Body of pancreas (tissue), 4 donors: ENCODE data around the gene SOX8. TPM values are rescaled to one million over a fixed set of nuclear protein-coding genes. Genes with fewer than 3 reads are reported as not detected.

Experiments
- ATAC-seq: fragments of 150-250 bp; one replicate; pipeline ENCODE4 v1.9.1; 2016
- DNase-seq, 4 donors: peaks; one replicate each; pipeline ENCODE4 v3.0.0-alpha.2; 2019
- H3K27ac ChIP-seq, 4 donors: fragments of 200-600 bp; sonication (generic); 1 replicate in 3 of 4; 2 replicates in 1 of 4; pipeline versions ENCODE4 v1.5.1 to v1.6.1; 2016 to 2019; ENCODE audit warnings: mild to moderate bottlenecking in 1 of 4, mixed read lengths in 1 of 4, moderate library complexity in 1 of 4
- H3K27me3 ChIP-seq, 2 donors: fragments of 200-600 bp; sonication (generic); one replicate each; pipeline ENCODE4 v1.6.0; 2016; ENCODE audit warnings: mild to moderate bottlenecking in 1 of 2
- H3K36me3 ChIP-seq, 2 donors: fragments of 200-600 bp; sonication (generic); replicated peaks in 1 of 2; 2 replicates each; pipeline ENCODE4 v1.5.1; 2016; ENCODE audit warnings: low read depth in 2 of 2; ENCODE audit not compliant: insufficient read depth in 1 of 2
- H3K4me1 ChIP-seq: fragments of 200-600 bp; sonication (generic); one replicate; pipeline ENCODE4 v1.6.0; 2016
- H3K4me3 ChIP-seq, 2 donors: fragments of 200-600 bp; sonication (generic); 1 replicate in 1 of 2; 2 replicates in 1 of 2; pipeline ENCODE4 v1.5.1; 2016 to 2019
- H3K9me3 ChIP-seq, 3 donors: fragments of 200-600 bp; sonication (generic); 1 replicate in 2 of 3; 2 replicates in 1 of 3; pipeline ENCODE4 v1.5.1; 2016
- CTCF ChIP-seq, 7 experiments: fragments of 450-650 bp in 4 of 7; fragments of 200-600 bp in 3 of 7; sonication (generic) in 3 of 7; IDR thresholded peaks; one replicate each; pipeline ENCODE4 v1.5.1; 2016 to 2019; ENCODE audit warnings: antibody characterized with exemption in 7 of 7
- POLR2A ChIP-seq, 3 donors: fragments of 450-650 bp; IDR thresholded peaks; one replicate each; pipeline ENCODE4 v1.6.1; 2016; ENCODE audit warnings: antibody characterized with exemption in 3 of 3, mild to moderate bottlenecking in 2 of 3
- WGBS, 2 donors: methylation state at CpG; one replicate each; pipeline ENCODE4 v1.1.5; 2017; 5-methylcytosine and 5-hydroxymethylcytosine counted together
- intact Hi-C: fragments of 100-400 bp; cut with DNase I; formaldehyde crosslinking; loops from one replicate; pipeline ENCODE4 v1.15.1; 2023
- total RNA-seq, 2 donors: library from RNA; depleted of rRNA; stranded (reverse); fragments of >200 nt; gene quantifications; one replicate each; pipeline ENCODE4 v1.1.0, GENCODE V29; 2016

Gene SOX8
- total RNA-seq, 2 donors from 2014 or later, result 2.6 to 3.3 TPM

GRCh38 chr16:985646-986400 is 4.3 kb downstream of the SOX8 start:
- H3K27me3 ChIP-seq, result peaks cover 0 to 4% of the 10 kb centered on the region in 2 donors
- peaks cover 14% of the 10 kb centered on the region for H3K4me1 ChIP-seq
- TF ChIP-seq POLR2A (IDR thresholded peaks at IDR 0.05) (no peak), CTCF (IDR thresholded peaks at IDR 0.05) (no peak)
- H3K36me3 ChIP-seq, result no peaks in the 10 kb centered on the region
- intact Hi-C loops, result no loop called here
- no peak overlapping the region for H3K4me3 ChIP-seq
- H3K27ac ChIP-seq, result no peak overlapping the region
- DNase-seq (no peak), ATAC-seq (no peak)
- 83 to 84% methylated on average over 30 to 32 of the region's 32 CpGs for WGBS, 2 donors
- H3K9me3 ChIP-seq, result no peaks in the 10 kb centered on the region

GRCh38 chr16:986411-986810 is 4.8 kb downstream of the SOX8 start:
- ATAC-seq, result no peak
- intact Hi-C loops, result no loop called here
- peaks cover 0 to 4% of the 10 kb centered on the region in 2 donors for H3K27me3 ChIP-seq
- peaks cover 9% of the 10 kb centered on the region for H3K4me1 ChIP-seq
- no peaks in the 10 kb centered on the region for H3K36me3 ChIP-seq
- no peak for DNase-seq
- H3K27ac ChIP-seq, result no peak overlapping the region
- WGBS, 2 donors, result 75 to 78% methylated on average over 6 to 8 of the region's 8 CpGs
- TF ChIP-seq POLR2A (IDR thresholded peaks at IDR 0.05) (no peak), CTCF (IDR thresholded peaks at IDR 0.05) (no peak)
- H3K9me3 ChIP-seq, result no peaks in the 10 kb centered on the region
- H3K4me3 ChIP-seq, result no peak overlapping the region

DNA sequence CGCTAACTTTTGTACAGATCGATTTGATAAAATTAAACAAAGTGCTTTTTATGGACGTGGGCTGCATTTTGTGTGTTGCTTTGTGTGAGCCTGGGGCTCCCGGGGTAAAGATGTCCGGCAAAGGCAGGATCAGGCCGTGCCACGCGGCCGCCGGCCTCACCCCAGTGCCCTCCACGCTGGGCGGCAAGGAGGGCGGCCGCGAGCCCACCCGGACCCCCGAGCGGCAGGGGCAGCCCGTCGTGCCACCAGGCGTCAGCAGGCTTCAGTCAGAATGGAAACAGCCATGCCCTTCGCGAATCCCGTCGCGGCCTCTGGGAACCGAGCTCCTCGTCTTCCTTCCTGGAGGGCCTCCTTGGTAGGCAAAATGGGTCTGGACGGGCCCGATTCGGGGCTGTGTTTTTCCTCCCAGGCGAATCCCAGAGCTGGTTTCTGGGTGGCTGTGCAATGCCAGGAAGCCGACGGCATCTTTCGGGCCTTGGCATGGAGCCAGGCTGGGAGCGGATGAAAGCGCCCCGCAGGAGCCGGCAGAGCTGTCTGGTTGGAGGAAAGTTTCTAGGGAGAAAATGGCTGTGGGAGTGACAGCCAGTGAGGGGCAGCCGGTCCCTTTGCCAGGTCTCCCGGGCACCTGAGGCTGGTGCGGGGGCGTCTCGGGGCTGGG is 5.5 kb downstream of the SOX8 start:
- no peak for DNase-seq
- TF ChIP-seq POLR2A (IDR thresholded peaks at IDR 0.05) (no peak), CTCF (IDR thresholded peaks at IDR 0.05) (no peak)
- no peak for ATAC-seq
- WGBS, 2 donors, result 77 to 85% methylated on average over 20 to 43 of the region's 44 CpGs
- Histone ChIP-seq H3K4me1 (peaks cover 6% of the 10 kb centered on the region), H3K9me3 (no peaks in the 10 kb centered on the region), H3K27me3 (peaks cover 0 to 4% of the 10 kb centered on the region in 2 donors), H3K27ac (no peak overlapping the region), H3K4me3 (no peak overlapping the region), H3K36me3 (no peaks in the 10 kb centered on the region)
- intact Hi-C loops, result no loop called here

DNA sequence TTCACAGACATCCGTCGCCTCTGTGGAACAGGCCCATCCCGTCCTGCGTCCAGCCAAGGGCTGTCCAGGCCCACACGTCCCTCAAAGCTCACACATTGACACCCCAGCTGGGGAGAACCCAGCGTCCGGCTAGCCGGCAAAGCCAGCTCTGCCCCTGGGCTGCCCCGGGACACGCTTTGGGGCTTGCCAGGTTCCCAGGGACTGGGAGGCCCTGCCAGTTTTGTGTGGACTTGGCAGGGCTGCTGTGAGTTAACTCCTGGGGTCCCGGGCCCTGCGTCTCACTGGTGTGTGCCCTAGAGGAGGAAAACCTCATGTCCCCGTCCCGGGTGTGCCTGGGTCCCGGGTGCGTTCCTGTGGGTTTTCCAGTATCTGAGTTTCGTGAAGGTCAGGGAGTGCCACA is 6.3 kb downstream of the SOX8 start:
- H3K4me1 ChIP-seq, result no peaks in the 10 kb centered on the region
- H3K36me3 ChIP-seq, result no peaks in the 10 kb centered on the region
- H3K9me3 ChIP-seq, result no peaks in the 10 kb centered on the region
- no peak overlapping the region for H3K27ac ChIP-seq
- no peaks in the 10 kb centered on the region for H3K27me3 ChIP-seq
- no peak overlapping the region for H3K4me3 ChIP-seq
- no peak for DNase-seq
- WGBS, 2 donors, result 61 to 65% methylated on average over 5 to 17 of the region's 17 CpGs
- ATAC-seq, result no peak
- intact Hi-C loops, result no loop called here
- no peak for TF ChIP-seq POLR2A (IDR thresholded peaks at IDR 0.05)
- no peak for TF ChIP-seq CTCF (IDR thresholded peaks at IDR 0.05)
